KBM-7 (cell line): ENCODE data around the gene RPRD2.

Experiments
- DNase-seq: peaks from one replicate; pipeline ENCODE4 v3.0.0-alpha.2; 2015
- in situ Hi-C: fragments of 300-500 bp; cut with MboI; formaldehyde crosslinking; loops from 2 replicates; pipeline ENCODE4 v1.14.3; 2020; ENCODE audit warnings: low sequenced_read_pairs, low pct_unique_long_range_greater_than_20kb, mixed read lengths

RPRD2 gene

GRCh38 chr1:150444232-150444631 lies 80.3 kb downstream of the RPRD2 start:
- DNase-seq = no peak
- in situ Hi-C loops = no loop called here

GRCh38 chr1:150456146-150456647 lies 92.2 kb downstream of the RPRD2 start:
- no peak for DNase-seq
- in situ Hi-C loops = no loop called here

GRCh38 chr1:150464422-150464826 lies 100.5 kb downstream of the RPRD2 start:
- in situ Hi-C loops = no loop called here
- DNase-seq = peak; percentile 76

GRCh38 chr1:150466964-150467363 lies 103.0 kb downstream of the RPRD2 start:
- no peak for DNase-seq
- in situ Hi-C loops = no loop called here

- DNase-seq = no peak
- in situ Hi-C loops = no loop called here
These were observed 105.3 kb downstream of the RPRD2 start for GRCh38 chr1:150469291-150469690.

GRCh38 chr1:150472601-150473200 lies 108.8 kb downstream of the RPRD2 start:
- in situ Hi-C loops = no loop called here
- DNase-seq = no peak

GRCh38 chr1:150473659-150474058 lies 109.7 kb downstream of the RPRD2 start:
- in situ Hi-C loops = no loop called here
- DNase-seq = no peak

GRCh38 chr1:150474869-150475268 lies 110.9 kb downstream of the RPRD2 start:
- in situ Hi-C loops = no loop called here

GRCh38 chr1:150476754-150477153 lies 112.8 kb downstream of the RPRD2 start:
- no peak for DNase-seq
- in situ Hi-C loops = no loop called here

More at GRCh38 chr1:150474869-150475268, 110.9 kb downstream of the RPRD2 start:
- no peak for DNase-seq

GRCh38 chr1:150477320-150477719 lies 113.4 kb downstream of the RPRD2 start:
- DNase-seq = no peak
- in situ Hi-C loops = no loop called here

GRCh38 chr1:150477733-150478132 lies 113.8 kb downstream of the RPRD2 start:
- no peak for DNase-seq
- in situ Hi-C loops = no loop called here

GRCh38 chr1:150479370-150479769 lies 115.4 kb downstream of the RPRD2 start:
- in situ Hi-C loops = no loop called here
- DNase-seq = no peak

GRCh38 chr1:150479927-150480352 lies 116.0 kb downstream of the RPRD2 start:
- in situ Hi-C loops = no loop called here

GRCh38 chr1:150484431-150484830 lies 120.5 kb downstream of the RPRD2 start:
- no peak for DNase-seq

More at GRCh38 chr1:150479927-150480352, 116.0 kb downstream of the RPRD2 start:
- DNase-seq = no peak

GRCh38 chr1:150484861-150485260 lies 120.9 kb downstream of the RPRD2 start:
- in situ Hi-C loops = no loop called here
- DNase-seq = peak; percentile 61

More at GRCh38 chr1:150484431-150484830, 120.5 kb downstream of the RPRD2 start:
- in situ Hi-C loops = no loop called here

- DNase-seq = peak; percentile 99
- in situ Hi-C loops = no loop called here
These were observed 123.2 kb downstream of the RPRD2 start, which contains the start of gene TARS2 for GRCh38 chr1:150486966-150487762. TARS2 (plus strand) TSS chr1:150487419; CDS start chr1:150487451, 32 bp downstream.

GRCh38 chr1:150487763-150488115 lies 123.8 kb downstream of the RPRD2 start:
- no peak for DNase-seq
- in situ Hi-C loops = no loop called here

GRCh38 chr1:150493175-150493574 lies 129.2 kb downstream of the RPRD2 start:
- in situ Hi-C loops = no loop called here
- no peak for DNase-seq

GRCh38 chr1:150498342-150498741 lies 134.4 kb downstream of the RPRD2 start:
- in situ Hi-C loops = no loop called here
- DNase-seq = no peak

GRCh38 chr1:150505431-150505830 lies 141.5 kb downstream of the RPRD2 start:
- in situ Hi-C loops = no loop called here
- no peak for DNase-seq
